ENCODE results near the gene DAG1.
A peak's percentile ranks its signal among the peaks of the same experiment; 100 is the strongest.

The DAG1 gene

DNA sequence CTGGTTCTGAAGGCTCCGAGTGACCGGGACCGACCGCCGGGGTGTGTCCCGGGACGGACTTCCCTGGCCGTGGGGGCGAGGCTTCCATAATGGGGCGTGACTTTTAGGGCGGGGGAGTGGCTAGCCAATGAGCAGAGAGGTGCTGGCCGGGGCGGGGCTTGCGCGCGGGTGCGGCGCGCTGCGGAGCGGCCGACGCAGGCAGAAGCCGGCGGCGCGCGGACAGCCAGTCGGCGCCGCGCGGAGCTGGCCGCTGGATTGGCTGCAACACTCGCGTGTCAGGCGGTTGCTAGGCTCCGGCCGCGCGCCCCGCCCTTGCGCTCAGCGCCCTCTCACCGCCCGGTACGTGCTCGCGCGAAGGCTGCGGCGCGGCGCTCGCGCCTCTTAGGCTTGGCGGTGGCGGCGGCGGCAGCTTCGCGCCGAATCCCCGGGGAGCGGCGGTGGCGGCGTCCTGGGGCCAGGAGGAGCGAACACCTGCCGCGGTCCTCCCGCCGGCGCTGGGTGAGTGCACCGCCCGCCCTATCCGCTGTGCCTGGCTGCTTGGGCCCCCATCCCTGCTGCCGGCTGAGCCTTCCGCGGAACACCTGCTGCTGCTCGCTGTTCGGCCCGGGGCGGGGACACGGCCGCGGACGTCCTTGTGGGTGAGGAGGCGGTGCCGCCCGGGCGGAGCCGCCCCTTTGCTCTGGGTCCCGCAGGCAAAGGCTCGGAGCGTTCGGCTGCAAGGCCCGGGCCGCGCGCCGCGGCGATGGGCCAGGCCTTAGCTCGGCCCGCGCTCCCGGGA is at the start of gene DAG1:
DAG1 (plus strand) TSS at position 332 of the 778 bp plus-strand sequence. CDS start 40,268 bp downstream, outside the sequence.
- TF ChIP-seq, protein P1, sequence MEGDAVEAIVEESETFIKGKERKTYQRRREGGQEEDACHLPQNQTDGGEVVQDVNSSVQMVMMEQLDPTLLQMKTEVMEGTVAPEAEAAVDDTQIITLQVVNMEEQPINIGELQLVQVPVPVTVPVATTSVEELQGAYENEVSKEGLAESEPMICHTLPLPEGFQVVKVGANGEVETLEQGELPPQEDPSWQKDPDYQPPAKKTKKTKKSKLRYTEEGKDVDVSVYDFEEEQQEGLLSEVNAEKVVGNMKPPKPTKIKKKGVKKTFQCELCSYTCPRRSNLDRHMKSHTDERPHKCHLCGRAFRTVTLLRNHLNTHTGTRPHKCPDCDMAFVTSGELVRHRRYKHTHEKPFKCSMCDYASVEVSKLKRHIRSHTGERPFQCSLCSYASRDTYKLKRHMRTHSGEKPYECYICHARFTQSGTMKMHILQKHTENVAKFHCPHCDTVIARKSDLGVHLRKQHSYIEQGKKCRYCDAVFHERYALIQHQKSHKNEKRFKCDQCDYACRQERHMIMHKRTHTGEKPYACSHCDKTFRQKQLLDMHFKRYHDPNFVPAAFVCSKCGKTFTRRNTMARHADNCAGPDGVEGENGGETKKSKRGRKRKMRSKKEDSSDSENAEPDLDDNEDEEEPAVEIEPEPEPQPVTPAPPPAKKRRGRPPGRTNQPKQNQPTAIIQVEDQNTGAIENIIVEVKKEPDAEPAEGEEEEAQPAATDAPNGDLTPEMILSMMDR (IDR thresholded peaks at IDR 0.05; ENCODE audit: low read depth, low read length, missing control alignments): no peak
- H3K4me3 ChIP-seq (ENCODE audit: low read depth, low read length): peak within 1 kb of the TSS; percentile 68
- in situ Hi-C loops (cut with HindIII; ENCODE audit: low sequenced_read_pairs): no loop called here
- peak; percentile 87 for DNase-seq (ENCODE audit: low read depth)

- peak overlapping the region; percentile 25 for H3K4me3 ChIP-seq (ENCODE audit: low read depth, low read length)
- in situ Hi-C loops (cut with HindIII; ENCODE audit: low sequenced_read_pairs): no loop called here
- DNase-seq (ENCODE audit: low read depth): no peak
These were observed 48.1 kb upstream of the DAG1 start for GRCh38 chr3:49421890-49422378.

DNA sequence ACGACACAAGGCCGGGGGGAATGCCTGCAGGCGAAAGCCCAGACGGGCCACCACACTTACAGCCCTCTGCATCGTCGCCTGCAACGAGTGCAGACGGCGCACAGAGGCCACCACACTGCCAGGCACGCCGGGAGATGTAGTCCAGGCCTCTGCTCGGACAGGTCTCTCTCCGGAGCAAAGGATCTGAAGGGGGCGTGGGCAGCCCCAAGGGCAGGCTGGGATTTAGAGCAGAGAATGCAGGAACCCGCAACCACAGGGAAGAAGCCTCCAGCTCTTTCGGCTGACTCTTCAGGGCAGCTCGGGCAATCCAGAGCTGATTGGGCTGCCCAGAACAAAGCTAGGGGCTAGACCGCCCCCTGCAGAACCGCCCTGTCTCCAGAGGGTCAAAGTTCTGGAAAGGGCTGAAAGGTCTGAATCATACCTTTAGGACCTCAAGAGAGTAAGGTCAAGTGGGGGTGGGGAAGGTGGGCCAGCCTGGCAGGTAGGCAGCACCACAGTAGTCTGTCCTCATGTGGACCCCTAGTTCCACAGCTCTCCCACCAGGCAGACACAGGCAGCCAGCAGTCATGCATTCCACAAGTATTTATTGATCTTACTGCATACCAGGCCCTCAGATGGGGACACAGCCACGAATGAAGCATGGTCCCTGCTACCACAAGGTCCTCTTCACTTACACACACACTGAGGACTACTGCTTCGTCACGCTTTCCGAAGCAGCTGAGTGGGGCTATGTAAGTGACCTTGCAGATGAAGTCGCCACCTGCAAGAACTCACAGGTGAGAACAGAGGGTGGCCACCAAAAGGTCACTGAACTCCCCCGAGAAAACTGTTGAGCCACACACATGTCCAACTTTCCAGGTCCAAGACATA is 47.5 kb upstream of the DAG1 start, which contains the start of gene AMT:
AMT (minus strand) TSS at position 95 of the 870 bp plus-strand sequence; CDS start at position 72, 23 bp downstream.
- TF ChIP-seq, protein P1 (IDR thresholded peaks at IDR 0.05; ENCODE audit: low read depth, low read length, missing control alignments): no peak
- no peak for DNase-seq (ENCODE audit: low read depth)
- H3K4me3 ChIP-seq (ENCODE audit: low read depth, low read length): peak within 1 kb of the TSS; percentile 25
- in situ Hi-C loops (cut with HindIII; ENCODE audit: low sequenced_read_pairs): no loop called here

More at GRCh38 chr3:49421890-49422378, 48.1 kb upstream of the DAG1 start:
- TF ChIP-seq, protein P1 (IDR thresholded peaks at IDR 0.05; ENCODE audit: low read depth, low read length, missing control alignments): no peak

- TF ChIP-seq, protein P1 (IDR thresholded peaks at IDR 0.05; ENCODE audit: low read depth, low read length, missing control alignments): no peak
- in situ Hi-C loops (cut with HindIII; ENCODE audit: low sequenced_read_pairs): no loop called here
- DNase-seq (ENCODE audit: low read depth): no peak
- no peak overlapping the region for H3K4me3 ChIP-seq (ENCODE audit: low read depth, low read length)
These were observed 45.3 kb upstream of the DAG1 start for GRCh38 chr3:49424816-49425215.

- in situ Hi-C loops (cut with HindIII; ENCODE audit: low sequenced_read_pairs): no loop called here
- no peak for DNase-seq (ENCODE audit: low read depth)
- TF ChIP-seq, protein P1 (IDR thresholded peaks at IDR 0.05; ENCODE audit: low read depth, low read length, missing control alignments): no peak
- no peak overlapping the region for H3K4me3 ChIP-seq (ENCODE audit: low read depth, low read length)
These were observed 42.5 kb upstream of the DAG1 start for GRCh38 chr3:49427586-49427985.

- TF ChIP-seq, protein P1 (IDR thresholded peaks at IDR 0.05; ENCODE audit: low read depth, low read length, missing control alignments): no peak
- DNase-seq (ENCODE audit: low read depth): no peak
- in situ Hi-C loops (cut with HindIII; ENCODE audit: low sequenced_read_pairs): no loop called here
- peak overlapping the region; percentile 65 for H3K4me3 ChIP-seq (ENCODE audit: low read depth, low read length)
These were observed 41.4 kb upstream of the DAG1 start for GRCh38 chr3:49428752-49429080.
